Right forelimb (tissue), 1 donor: ENCODE data around the gene ACOT4.
A peak's percentile ranks its signal among the peaks of the same experiment; 100 is the strongest.
"Not testable (repeated sequence)": the region's sequence is repeated elsewhere in the genome, so short reads cannot be mapped to it uniquely, and the experiment has no call there.

Experiments
- DNase-seq: peaks from one replicate; pipeline ENCODE4 v3.0.0-alpha.2; 2018

ACOT4 gene

DNA sequence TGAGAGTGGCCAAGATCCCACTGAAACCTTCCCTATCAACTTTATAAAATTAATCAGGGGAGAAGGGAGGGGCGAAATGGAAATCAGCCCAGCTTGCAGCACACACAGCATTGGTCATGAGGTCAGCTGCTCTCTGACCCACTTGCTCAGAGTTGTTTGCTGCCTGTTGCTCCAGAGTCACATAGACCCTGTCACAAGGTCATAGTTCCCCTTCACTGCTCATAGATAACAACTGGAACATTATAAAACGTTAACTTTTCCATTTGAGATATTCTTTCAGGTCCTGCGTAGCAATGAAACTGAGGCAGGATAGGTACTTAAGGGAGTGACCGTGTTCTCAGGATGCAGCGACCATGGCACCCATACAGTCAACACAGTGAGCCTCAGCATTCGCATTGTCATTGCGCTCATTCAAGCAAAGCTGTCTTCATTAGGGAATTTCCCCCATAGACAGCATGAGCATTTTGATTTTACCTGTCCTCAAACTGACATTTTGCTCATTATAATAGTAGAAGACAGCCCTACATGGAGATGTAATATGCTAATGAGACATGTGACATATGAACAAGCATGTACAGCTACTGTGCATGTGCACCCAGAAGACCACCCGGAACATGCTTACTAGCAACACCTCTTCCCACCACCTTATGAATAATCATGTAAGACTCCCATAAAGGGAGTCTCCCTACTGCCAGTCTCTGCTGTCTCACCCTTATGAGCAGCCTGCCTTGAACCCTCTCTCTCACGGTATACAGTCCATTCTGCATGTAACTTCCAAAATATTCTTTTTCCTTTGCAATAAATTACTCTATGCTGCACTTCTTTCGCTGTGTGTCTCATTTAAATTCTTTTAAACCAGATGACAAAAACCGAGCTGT is 9.3 kb upstream of the ACOT4 start:
- DNase-seq: not testable (repeated sequence)

GRCh38 chr14:73588695-73589094 is 3.0 kb upstream of the ACOT4 start:
- no peak for DNase-seq

DNA sequence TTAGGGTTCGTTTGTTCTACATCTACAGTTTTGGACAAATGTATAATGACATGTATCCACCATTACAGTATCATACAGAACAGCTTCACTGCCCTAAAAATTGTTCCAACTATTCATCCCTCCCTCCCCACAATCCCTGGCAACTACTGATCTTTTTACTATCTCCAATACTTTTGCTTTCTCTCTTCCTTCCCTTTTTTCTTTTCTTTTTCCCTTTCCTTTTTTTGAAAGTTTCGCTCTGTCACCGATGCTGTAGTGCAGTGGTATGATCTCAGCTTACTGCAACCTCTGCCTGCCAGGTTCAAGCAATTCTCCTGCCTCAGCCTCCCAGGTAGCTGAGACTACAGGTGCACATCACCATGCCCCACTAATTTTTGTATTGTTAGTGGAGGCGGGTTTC is 2.6 kb upstream of the ACOT4 start:
- no peak for DNase-seq

GRCh38 chr14:73590673-73591004 is 1.0 kb upstream of the ACOT4 start:
- not testable (repeated sequence) for DNase-seq

GRCh38 chr14:73594491-73594890 is 2.8 kb downstream of the ACOT4 start:
- DNase-seq: no peak

GRCh38 chr14:73599499-73599898 is 7.8 kb downstream of the ACOT4 start:
- no peak for DNase-seq

GRCh38 chr14:73602994-73603393 is 11.3 kb downstream of the ACOT4 start:
- DNase-seq: no peak

GRCh38 chr14:73606271-73606670 is 14.6 kb downstream of the ACOT4 start:
- DNase-seq: no peak

DNA sequence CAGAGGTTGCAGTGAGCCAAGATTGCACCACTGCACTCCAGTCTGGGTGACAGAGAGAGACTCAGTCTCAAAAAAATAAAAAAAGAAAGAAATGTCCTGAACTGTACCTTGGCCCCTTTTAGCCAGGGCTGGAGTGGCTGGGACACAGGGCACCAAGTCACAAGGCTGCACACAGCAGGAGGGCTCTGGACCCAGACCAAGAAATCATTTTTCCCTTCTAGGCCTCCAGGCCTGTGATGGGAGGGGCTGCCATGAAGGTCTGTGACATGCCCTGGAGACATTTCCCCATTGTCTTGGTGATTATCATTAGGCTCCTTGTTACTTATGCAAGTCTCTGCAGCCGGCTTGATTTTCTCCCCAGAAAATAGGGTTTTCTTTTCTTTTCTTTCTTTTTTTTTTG is 15.6 kb downstream of the ACOT4 start:
- no peak for DNase-seq

GRCh38 chr14:73610687-73611086 is 19.0 kb downstream of the ACOT4 start:
- DNase-seq: no peak

- DNase-seq: peak; percentile 87
Observed at GRCh38 chr14:73612339-73613045, 20.8 kb downstream of the ACOT4 start, which contains the start of gene ACOT6. ACOT6 (plus strand) TSS chr14:73612517; CDS start chr14:73612572, 55 bp downstream.

- DNase-seq: no peak
Observed at GRCh38 chr14:73613046-73613383, 21.3 kb downstream of the ACOT4 start.

DNA sequence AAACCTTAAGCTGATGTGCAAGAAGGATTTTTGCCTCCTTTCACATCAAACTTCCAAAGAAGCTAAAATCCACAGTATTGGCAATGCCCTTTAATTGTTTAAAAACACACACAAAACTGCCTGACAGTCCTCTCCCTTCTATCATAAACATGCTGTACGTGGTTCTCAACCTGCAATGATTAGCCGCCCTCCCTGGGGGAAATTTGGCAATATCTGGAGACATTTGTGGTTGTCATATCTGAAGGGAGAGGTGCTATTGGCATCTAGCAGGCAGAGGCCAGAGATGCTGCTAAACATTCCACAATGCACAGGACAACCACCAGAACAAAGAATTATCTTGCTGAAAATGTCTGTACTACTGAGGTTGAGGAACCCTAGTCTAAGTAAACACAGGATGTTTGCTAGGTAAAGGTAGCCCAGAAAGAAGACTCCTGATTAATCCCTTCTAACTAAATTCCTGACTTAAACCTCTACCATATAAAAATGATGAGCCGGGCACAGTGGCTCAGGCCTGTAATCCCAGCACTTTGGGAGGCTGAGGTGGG is 21.8 kb downstream of the ACOT4 start:
- no peak for DNase-seq

GRCh38 chr14:73616831-73617230 is 25.2 kb downstream of the ACOT4 start:
- DNase-seq: no peak

DNA sequence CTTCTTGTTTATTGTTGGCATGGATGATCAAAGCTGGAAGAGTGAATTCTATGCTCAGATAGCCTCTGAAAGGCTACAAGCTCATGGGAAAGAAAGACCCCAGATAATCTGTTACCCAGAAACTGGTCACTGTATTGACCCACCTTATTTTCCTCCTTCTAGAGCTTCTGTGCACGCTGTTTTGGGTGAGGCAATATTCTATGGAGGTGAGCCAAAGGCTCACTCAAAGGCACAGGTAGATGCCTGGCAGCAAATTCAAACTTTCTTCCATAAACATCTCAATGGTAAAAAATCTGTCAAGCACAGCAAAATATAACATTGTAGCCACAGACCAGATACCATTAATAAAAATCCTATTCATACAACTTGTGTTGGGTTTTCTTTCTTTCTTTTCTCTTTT is 27.9 kb downstream of the ACOT4 start:
- no peak for DNase-seq

DNA sequence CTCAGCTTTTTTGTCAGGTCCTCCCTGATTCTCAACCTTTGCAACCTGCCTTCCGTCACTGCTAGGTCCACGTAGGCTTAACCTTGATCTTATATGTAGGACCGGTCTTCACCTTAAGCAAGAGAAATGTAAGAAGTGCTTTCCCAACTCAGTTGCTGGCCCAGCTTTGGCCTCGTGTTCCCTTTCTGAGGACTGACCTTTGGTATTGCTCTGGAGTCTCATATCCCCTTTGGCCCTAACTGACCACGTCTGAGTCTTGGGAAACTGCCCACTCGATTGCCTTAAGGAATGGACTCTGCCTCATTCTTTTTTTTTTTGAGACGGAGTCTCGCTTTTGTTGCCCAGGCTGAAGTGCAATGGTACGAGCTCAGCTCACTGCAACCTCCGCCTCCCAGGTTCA is 28.6 kb downstream of the ACOT4 start:
- DNase-seq: no peak

DNA sequence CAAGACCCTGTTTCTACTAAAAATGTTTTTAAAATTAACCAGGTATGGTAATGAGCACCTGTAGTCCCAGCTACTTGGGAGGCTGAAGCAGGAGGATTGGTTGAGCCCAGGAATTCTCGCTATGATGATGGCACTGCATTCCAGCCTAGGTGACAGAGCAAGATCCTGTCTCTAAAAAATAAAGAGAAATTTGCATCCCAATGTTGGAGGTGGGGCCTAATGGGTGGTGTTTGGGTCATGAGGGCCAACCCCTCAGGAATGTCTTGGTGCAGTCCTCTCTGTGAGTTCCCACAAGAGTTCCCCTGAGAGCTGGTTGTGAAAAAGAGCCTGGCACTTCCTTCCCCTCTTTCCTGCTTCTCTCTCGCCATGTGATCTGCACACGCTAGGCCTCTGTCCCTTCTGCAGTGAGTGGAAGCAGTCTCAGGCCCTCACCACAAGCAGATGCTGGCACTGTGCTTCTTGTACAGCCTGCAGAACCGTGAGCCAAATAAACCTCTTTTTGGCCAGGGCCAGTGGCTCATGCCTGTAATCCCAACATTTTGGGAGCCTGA is 31.9 kb downstream of the ACOT4 start:
- DNase-seq: no peak

GRCh38 chr14:73625706-73626105 is 34.0 kb downstream of the ACOT4 start:
- DNase-seq: no peak

DNA sequence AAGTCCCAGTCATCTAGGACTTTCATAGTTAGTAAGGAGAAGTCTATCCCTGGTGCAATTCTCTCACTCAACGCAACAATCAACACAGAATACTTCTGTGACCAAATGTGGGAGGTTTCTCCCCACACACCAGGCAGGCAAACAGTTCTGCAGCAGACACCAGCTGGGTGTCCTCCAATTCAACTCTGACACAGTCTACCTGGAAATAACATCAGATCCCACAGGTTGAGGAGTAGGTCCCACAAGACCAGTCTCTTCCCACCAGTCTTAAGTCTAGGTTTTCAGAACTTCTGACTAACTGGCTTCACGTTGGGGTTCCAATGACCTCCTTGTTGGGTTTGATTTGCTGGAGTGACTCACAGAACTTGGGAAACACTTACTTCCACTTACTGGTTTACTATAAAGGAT is 35.5 kb downstream of the ACOT4 start:
- DNase-seq: no peak

- no peak for DNase-seq
Observed at GRCh38 chr14:73630009-73630780, 38.5 kb downstream of the ACOT4 start.

DNA sequence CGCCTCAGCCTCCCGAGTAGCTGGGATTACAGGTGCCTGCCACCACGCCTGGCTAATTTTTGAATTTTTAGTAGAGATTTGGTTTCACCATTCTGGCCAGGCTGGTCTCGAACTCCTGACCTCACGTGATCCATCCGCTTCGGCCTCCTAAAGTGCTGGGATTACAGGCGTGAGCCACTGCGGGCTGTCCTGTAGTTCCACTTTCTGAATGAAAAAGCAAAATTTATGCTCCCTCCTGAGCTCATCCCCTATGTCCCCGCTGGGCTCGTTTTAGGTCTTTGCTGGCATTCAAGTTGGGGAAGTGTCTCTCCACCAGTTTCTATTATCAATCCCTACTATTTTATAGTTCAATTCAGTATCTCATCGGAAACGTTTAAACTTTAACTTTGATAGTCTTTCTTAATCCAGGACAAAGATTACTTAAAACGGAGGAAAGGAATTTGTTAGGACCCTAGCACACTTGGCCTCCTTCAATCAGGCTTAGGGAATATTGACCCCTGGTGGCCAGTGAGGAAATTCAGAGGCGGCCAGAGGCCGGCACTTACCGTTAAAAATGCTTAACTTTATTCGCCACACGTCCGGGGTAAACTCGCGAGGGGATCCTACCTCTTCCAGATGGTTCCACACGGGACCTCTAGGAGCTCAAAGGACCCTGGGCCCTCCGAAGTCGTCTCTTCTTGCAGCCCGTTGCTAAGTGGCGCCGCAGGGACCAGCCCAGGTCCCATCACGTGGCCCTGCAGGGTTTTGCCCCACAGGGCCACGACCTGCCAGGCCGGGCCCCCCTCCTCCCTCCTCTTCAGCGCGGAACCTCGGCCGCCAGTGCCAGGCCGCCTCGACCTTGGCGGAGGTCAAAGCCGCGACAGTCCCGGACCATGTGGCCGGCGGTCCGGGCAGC is 41.7 kb downstream of the ACOT4 start:
- peak; percentile 80 for DNase-seq
